Neuron (in vitro differentiated cells): ENCODE data around the gene TM4SF1.

Experiments
- H2AFZ ChIP-seq: one replicate; pipeline ENCODE4 v1.6.1; 2013; ENCODE audit warnings: low read depth, mild to moderate bottlenecking, inconsistent platforms, low read length, moderate library complexity
- H3K27me3 ChIP-seq: one replicate; pipeline ENCODE4 v1.6.1; 2013; ENCODE audit warnings: low read length; ENCODE audit not compliant: insufficient read depth
- H3K36me3 ChIP-seq: one replicate; pipeline ENCODE4 v1.6.1; 2013; ENCODE audit warnings: low read length; ENCODE audit not compliant: insufficient read depth
- H3K4me1 ChIP-seq: one replicate; pipeline ENCODE4 v1.6.1; 2013; ENCODE audit warnings: low read length; ENCODE audit not compliant: insufficient read depth
- H3K4me3 ChIP-seq: 2 replicates; pipeline ENCODE4 v1.5.1; 2013; ENCODE audit warnings: mild to moderate bottlenecking, low read length, moderate library complexity
- H3K9me3 ChIP-seq: one replicate; pipeline ENCODE4 v1.6.1; 2013; ENCODE audit warnings: low read length

The TM4SF1 gene, protein sequence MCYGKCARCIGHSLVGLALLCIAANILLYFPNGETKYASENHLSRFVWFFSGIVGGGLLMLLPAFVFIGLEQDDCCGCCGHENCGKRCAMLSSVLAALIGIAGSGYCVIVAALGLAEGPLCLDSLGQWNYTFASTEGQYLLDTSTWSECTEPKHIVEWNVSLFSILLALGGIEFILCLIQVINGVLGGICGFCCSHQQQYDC

DNA sequence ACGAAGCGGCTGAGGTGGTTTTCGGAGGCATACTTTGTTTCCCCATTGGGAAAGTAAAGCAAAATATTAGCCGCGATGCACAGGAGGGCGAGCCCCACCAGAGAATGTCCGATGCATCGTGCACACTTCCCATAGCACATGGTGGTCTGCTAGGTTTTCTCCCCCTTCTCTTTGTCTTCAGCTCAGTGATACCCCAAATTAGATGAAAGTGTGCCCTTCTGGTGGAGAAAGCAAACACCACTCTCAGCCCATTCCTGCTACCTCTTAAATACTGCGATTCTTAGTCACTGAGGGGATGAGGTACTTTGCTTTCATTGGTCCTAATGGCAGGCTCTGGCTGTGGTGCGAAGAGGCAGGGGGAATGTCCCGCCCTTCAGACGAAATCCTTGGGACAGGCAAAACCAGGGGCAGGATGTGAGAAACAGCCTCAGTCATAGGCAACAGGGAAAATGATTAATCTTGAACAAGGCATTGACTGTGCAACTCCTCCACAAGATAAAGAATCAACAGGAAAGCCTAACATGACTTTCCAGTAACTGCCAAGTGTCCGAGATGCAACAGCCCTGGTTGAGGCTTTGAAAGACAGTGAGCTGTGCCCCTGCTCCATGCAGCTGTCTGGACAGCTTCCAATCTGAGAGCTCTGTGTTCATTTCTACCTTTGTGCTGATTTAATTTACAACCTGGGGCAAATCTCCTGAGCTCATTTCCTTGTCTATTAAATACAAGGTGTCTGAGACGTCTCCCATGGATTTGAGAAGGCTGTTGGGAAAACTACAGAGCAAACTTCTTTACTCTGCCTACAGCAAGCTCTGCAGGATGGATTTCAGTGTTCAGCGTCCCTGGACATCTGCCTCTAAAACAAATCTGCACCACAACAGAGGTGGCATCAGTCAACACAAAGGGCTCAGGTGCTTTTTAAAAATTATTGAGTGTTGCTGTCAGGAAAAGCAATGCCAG is at the start of gene TM4SF1:
Gene TM4SF1 (minus strand): TSS at position 242 of the 957 bp plus-strand sequence. CDS start 102 bp downstream, at position 140.
- Histone ChIP-seq H3K9me3 (no peaks in the 10 kb centered on the region), H3K4me3 (no peak within 1 kb of the TSS), H2AFZ (no peak within 1 kb of the TSS), H3K36me3 (no peaks in the 10 kb centered on the region), H3K27me3 (no peaks in the 10 kb centered on the region), H3K4me1 (no peaks in the 10 kb centered on the region)

DNA sequence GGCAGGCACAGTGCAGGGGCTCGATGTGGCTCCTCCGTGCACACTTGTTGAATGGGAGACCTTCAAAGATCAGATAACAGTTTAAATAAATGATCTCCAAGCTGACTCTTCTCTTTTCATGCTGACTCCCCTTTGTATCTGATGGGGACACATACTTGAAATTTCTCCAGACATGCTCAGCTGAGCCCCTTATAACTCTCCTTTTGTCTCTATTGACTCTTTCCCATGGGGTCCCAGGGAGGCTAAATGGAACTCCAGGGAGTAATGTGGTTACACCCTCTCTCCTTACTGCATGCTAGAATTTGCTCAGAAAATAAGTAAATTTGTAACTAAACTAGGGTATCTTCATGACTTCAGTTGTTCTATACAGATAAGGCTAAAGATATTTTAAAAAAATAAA is 48.9 kb upstream of the TM4SF1 start:
- Histone ChIP-seq H3K9me3 (no peaks in the 10 kb centered on the region), H3K4me1 (peaks cover 10% of the 10 kb centered on the region), H3K4me3 (no peak overlapping the region), H3K36me3 (no peaks in the 10 kb centered on the region), H2AFZ (no peak overlapping the region), H3K27me3 (no peaks in the 10 kb centered on the region)

- Histone ChIP-seq H3K4me3 (no peak overlapping the region), H3K4me1 (peaks cover 10% of the 10 kb centered on the region), H3K27me3 (no peaks in the 10 kb centered on the region), H3K9me3 (no peaks in the 10 kb centered on the region), H3K36me3 (no peaks in the 10 kb centered on the region), H2AFZ (no peak overlapping the region)
Measured at GRCh38 chr3:149424918-149425317, 47.5 kb upstream of the TM4SF1 start.

DNA sequence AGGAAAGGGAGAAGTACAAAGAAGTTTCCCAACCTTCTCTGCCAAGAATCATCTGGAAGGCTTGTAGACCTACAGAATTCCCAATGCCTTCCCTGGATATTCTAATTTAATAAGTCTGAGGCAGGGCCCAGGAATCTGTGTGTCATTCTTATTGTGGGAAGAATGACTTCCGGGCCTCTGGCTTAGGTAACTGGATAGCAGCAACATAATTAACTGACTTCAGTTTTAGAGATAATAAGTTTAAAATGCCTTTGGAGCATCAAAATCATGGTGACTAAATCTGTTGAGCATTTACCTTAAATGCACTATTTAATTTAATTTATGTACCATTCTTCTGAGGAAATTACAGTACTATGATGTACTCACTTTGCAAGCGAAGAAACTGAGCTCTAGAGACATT is 44.3 kb upstream of the TM4SF1 start:
- Histone ChIP-seq H3K36me3 (no peaks in the 10 kb centered on the region), H2AFZ (no peak overlapping the region), H3K4me3 (no peak overlapping the region), H3K27me3 (no peaks in the 10 kb centered on the region), H3K4me1 (peaks cover 10% of the 10 kb centered on the region), H3K9me3 (no peaks in the 10 kb centered on the region)

DNA sequence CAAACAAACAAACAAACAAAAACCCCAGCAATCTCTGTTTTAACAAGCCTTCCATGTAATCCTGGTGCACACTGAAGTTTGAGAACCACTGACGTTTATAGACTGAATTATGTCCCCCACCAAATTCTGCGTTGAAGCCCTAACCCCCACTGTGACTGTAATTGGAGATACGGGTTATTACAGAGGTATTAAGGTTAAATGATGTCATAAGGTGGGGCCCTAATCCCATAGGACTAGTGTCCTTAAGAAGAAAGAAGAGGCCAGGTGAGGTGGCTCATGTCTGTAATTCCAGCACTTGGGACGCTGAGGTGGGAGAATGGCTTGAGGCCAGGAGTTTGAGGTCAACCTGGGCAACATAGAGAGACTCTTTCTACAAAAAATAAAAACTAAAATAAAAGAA is 42.4 kb upstream of the TM4SF1 start:
- Histone ChIP-seq H3K36me3 (no peaks in the 10 kb centered on the region), H3K4me3 (no peak overlapping the region), H3K9me3 (no peaks in the 10 kb centered on the region), H3K4me1 (no peaks in the 10 kb centered on the region), H3K27me3 (no peaks in the 10 kb centered on the region), H2AFZ (no peak overlapping the region)

DNA sequence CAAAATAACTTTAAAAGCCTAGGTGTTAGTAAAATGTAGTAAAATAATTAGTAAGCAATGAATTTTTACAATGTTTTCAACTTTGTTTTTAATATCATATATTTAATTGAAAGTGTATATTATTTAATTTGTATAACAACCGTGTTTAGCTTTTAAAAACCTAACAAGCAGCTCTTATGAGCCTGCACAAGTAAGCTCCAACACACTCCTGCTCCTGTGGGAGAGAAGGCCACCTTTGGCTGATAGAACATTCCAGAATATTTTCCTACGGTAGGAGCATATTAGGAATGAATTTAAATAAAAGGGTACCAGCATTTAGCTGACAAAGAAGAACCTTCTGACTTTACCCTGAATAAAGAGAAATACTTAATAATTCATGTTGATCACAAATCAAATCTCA is 40.3 kb upstream of the TM4SF1 start:
- no peaks in the 10 kb centered on the region for H3K36me3 ChIP-seq
- no peaks in the 10 kb centered on the region for H3K4me1 ChIP-seq
- no peaks in the 10 kb centered on the region for H3K27me3 ChIP-seq
- H3K4me3 ChIP-seq, result no peak overlapping the region
- no peaks in the 10 kb centered on the region for H3K9me3 ChIP-seq
- no peak overlapping the region for H2AFZ ChIP-seq

DNA sequence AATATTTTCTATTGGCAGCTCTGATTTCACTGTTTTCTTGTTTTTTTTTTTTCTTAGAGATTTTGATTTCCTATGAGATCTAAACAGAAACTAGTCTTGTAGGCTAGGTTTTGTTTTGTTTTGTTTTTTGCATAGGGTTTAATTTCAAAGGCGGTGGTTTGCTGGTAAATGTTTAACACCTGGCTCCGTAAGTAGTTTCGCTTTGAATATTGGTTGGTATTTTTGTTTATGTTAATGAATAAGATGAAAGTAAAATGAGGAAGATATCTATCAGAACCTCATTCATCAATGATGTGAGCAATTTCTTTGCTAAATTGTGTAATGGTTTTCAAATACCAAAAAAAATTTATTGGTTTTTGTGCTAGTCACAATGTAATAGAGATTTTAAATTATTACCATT is 39.7 kb upstream of the TM4SF1 start:
- Histone ChIP-seq H3K27me3 (no peaks in the 10 kb centered on the region), H3K9me3 (no peaks in the 10 kb centered on the region), H3K4me1 (no peaks in the 10 kb centered on the region), H3K4me3 (no peak overlapping the region), H3K36me3 (no peaks in the 10 kb centered on the region), H2AFZ (no peak overlapping the region)

DNA sequence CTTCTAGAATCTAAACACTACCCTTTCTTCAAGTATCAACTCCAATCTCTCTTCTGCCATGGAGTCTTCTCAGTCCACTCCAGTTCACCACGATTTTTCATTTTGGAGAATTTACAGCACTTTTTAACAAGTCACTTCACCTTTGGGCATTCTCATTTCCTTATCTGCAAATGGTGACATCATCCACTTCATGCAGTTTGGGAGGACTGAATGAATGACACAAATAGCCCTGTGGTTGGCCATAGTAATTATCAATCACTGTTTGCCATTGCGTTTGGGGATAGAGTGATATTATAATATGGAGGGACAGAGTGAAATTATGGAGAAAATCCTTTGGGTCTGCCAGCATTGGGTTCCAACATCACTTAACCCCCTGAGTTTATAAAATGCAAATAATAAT is 38.0 kb upstream of the TM4SF1 start:
- Histone ChIP-seq H3K27me3 (no peaks in the 10 kb centered on the region), H3K36me3 (no peaks in the 10 kb centered on the region), H2AFZ (no peak overlapping the region), H3K4me1 (no peaks in the 10 kb centered on the region), H3K4me3 (no peak overlapping the region), H3K9me3 (no peaks in the 10 kb centered on the region)

DNA sequence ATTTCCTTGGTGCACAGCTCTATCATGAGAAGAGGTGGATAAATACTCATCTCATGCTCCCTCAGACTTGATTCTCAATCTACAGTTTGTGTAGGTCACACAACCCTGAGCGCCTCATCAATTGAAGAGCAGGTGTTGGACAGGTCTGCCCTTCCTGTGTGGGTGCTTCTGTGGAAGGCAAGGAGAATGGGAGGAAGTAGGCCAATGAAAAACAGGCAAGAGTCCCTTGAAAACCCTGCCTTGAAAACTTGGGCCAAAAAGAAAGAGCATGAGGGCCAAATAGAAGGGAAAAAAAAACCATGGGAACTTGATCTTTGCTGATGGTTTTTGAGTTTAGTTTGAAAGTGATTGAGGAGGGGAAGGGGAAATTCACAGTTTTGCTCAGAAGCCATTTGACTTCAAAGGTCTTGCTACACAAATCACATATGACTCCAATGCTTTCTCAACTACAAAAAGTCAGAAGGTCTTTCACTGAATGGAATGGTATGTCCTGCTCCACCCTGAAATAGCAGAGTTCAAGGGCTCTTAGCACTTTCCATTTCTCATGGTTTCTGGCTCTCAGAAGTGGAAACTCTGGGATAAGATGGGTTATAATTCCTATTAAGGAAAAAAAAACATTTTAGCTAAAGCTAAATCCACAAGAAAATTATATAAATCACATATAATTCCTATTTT is 37.2 kb upstream of the TM4SF1 start:
- no peaks in the 10 kb centered on the region for H3K9me3 ChIP-seq
- H3K4me3 ChIP-seq, result no peak overlapping the region
- no peaks in the 10 kb centered on the region for H3K4me1 ChIP-seq
- H3K36me3 ChIP-seq, result no peaks in the 10 kb centered on the region
- H3K27me3 ChIP-seq, result no peaks in the 10 kb centered on the region
- no peak overlapping the region for H2AFZ ChIP-seq

GRCh38 chr3:149411583-149411982 is 34.1 kb upstream of the TM4SF1 start:
- no peaks in the 10 kb centered on the region for H3K27me3 ChIP-seq
- no peaks in the 10 kb centered on the region for H3K4me1 ChIP-seq
- no peaks in the 10 kb centered on the region for H3K9me3 ChIP-seq

DNA sequence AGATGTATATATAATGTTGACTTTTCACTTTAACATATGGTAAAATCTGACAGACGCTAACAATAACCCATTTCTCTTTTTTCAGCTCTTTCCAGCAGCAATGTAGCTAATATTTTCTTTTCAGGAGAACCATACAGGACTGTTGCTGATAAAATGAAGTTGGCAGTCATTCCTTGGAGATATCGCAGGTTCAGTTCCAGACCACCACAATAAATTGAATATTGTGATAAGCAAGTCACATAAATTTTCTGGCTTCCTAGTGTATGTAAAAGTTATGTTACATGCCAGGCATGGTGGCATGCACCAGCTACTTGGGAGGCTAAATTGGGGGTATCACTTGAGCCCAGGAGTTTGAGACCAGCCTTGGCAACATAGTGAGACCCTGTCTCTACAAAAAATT is 31.9 kb upstream of the TM4SF1 start:
- H3K27me3 ChIP-seq, result no peaks in the 10 kb centered on the region

More at GRCh38 chr3:149411583-149411982, 34.1 kb upstream of the TM4SF1 start:
- Histone ChIP-seq H3K36me3 (no peaks in the 10 kb centered on the region), H3K4me3 (no peak overlapping the region), H2AFZ (no peak overlapping the region)

DNA sequence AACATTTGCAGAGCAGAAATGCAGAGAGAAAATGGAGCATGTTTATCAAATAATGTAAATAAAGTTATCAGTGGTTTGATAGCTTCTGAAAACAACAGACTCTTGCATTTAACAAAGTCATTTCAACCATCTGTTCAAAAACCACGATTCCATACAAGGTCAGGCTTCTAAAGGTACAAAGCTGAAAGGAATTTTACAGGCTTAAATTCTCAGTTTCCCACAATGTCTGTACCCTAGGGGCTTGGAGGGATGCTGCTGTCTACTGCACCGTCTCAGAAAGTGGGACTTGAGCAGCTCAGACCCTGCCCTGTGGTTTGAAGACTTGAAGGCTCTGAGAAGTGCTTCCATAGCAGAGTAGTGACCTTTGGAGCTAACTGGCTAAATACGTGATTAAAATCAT is 30.4 kb upstream of the TM4SF1 start:
- Histone ChIP-seq H3K9me3 (no peaks in the 10 kb centered on the region), H3K4me3 (no peak overlapping the region), H3K27me3 (no peaks in the 10 kb centered on the region), H2AFZ (no peak overlapping the region), H3K4me1 (no peaks in the 10 kb centered on the region), H3K36me3 (no peaks in the 10 kb centered on the region)

More for the DNA sequence above, 31.9 kb upstream of the TM4SF1 start:
- H3K36me3 ChIP-seq, result no peaks in the 10 kb centered on the region
- no peak overlapping the region for H2AFZ ChIP-seq
- no peak overlapping the region for H3K4me3 ChIP-seq
- H3K9me3 ChIP-seq, result no peaks in the 10 kb centered on the region
- no peaks in the 10 kb centered on the region for H3K4me1 ChIP-seq

GRCh38 chr3:149406244-149406752 is 28.8 kb upstream of the TM4SF1 start:
- Histone ChIP-seq H3K9me3 (no peaks in the 10 kb centered on the region), H3K36me3 (no peaks in the 10 kb centered on the region), H3K4me1 (no peaks in the 10 kb centered on the region), H3K4me3 (no peak overlapping the region), H3K27me3 (no peaks in the 10 kb centered on the region), H2AFZ (no peak overlapping the region)
